NCI-H2107 (cell line): ENCODE measurements around the gene AQP12A.

Source experiments
- DNase-seq: peaks from one replicate; lab custom pipeline; 2025; lab: John Stamatoyannopoulos, UW

Gene AQP12A

GRCh38 chr2:240722796-240723735 lies 31.4 kb downstream of the AQP12A start:
- DNase-seq: no peak

- DNase-seq: no peak
These were observed 32.2 kb downstream of the AQP12A start for GRCh38 chr2:240723851-240724250.

GRCh38 chr2:240724431-240724830 lies 32.8 kb downstream of the AQP12A start:
- no peak for DNase-seq

- no peak for DNase-seq
These were observed 33.6 kb downstream of the AQP12A start for GRCh38 chr2:240725266-240725665.

GRCh38 chr2:240725671-240726070 lies 34.0 kb downstream of the AQP12A start:
- DNase-seq: no peak

- DNase-seq: no peak
These were observed 35.2 kb downstream of the AQP12A start for GRCh38 chr2:240726876-240727275.

GRCh38 chr2:240727439-240727838 lies 35.8 kb downstream of the AQP12A start:
- DNase-seq: no peak

- DNase-seq: no peak
These were observed 36.2 kb downstream of the AQP12A start for GRCh38 chr2:240727913-240728312.

GRCh38 chr2:240728361-240728760 lies 36.7 kb downstream of the AQP12A start:
- DNase-seq: no peak

GRCh38 chr2:240728827-240729226 lies 37.2 kb downstream of the AQP12A start:
- DNase-seq: no peak

GRCh38 chr2:240730501-240731177 lies 39.0 kb downstream of the AQP12A start:
- DNase-seq: no peak

- no peak for DNase-seq
These were observed 39.5 kb downstream of the AQP12A start for GRCh38 chr2:240731178-240731545.

GRCh38 chr2:240732184-240732583 lies 40.5 kb downstream of the AQP12A start:
- DNase-seq: no peak

- DNase-seq: no peak
These were observed 41.4 kb downstream of the AQP12A start for GRCh38 chr2:240732911-240733622.

- DNase-seq: no peak
These were observed 42.3 kb downstream of the AQP12A start for GRCh38 chr2:240733803-240734495.

GRCh38 chr2:240734756-240735155 lies 43.1 kb downstream of the AQP12A start:
- DNase-seq: no peak

GRCh38 chr2:240735476-240735875 lies 43.8 kb downstream of the AQP12A start:
- DNase-seq: no peak

GRCh38 chr2:240736281-240737250 lies 44.9 kb downstream of the AQP12A start:
- DNase-seq: no peak

GRCh38 chr2:240737512-240737911 lies 45.8 kb downstream of the AQP12A start:
- DNase-seq: no peak

GRCh38 chr2:240737958-240738357 lies 46.3 kb downstream of the AQP12A start:
- no peak for DNase-seq

- no peak for DNase-seq
These were observed 48.1 kb downstream of the AQP12A start for GRCh38 chr2:240739797-240740196.
